SJSA1 (cell line): ENCODE results near the gene CTRB2. TPM values are rescaled to one million over a fixed set of nuclear protein-coding genes. Genes with fewer than 3 reads are reported as not detected.
A peak's percentile ranks its signal among the peaks of the same experiment; 100 is the strongest.

Source experiments
- DNase-seq, 2 experiments: peaks; one replicate each; pipeline ENCODE4 v3.0.0-alpha.2; 2015 to 2020; ENCODE audit warnings: low spot score in 2 of 2, low read depth in 1 of 2
- H3K27ac ChIP-seq: fragments of 250-450 bp; sonication (Bioruptor Pico); 2 replicates; pipeline ENCODE4 v1.5.1; 2020; ENCODE audit warnings: mild to moderate bottlenecking, moderate library complexity
- H3K27me3 ChIP-seq: fragments of 250-450 bp; sonication (Bioruptor Pico); replicated peaks from 2 replicates; pipeline ENCODE4 v1.5.1; 2020; ENCODE audit warnings: mild to moderate bottlenecking, moderate library complexity
- H3K36me3 ChIP-seq: fragments of 250-450 bp; sonication (Bioruptor Pico); 2 replicates; pipeline ENCODE4 v1.5.1; 2020; ENCODE audit warnings: mild to moderate bottlenecking
- H3K4me1 ChIP-seq: fragments of 250-450 bp; sonication (Bioruptor Pico); replicated peaks from 2 replicates; pipeline ENCODE4 v1.6.1; 2021; ENCODE audit warnings: mild to moderate bottlenecking
- H3K4me3 ChIP-seq: fragments of 250-450 bp; sonication (Bioruptor Pico); 2 replicates; pipeline ENCODE4 v1.5.1; 2020; ENCODE audit warnings: mild to moderate bottlenecking
- H3K9me3 ChIP-seq: fragments of 250-450 bp; sonication (Bioruptor Pico); replicated peaks from 2 replicates; pipeline ENCODE4 v1.5.1; 2020; ENCODE audit warnings: mild to moderate bottlenecking
- total RNA-seq: library from RNA; depleted of rRNA; stranded (reverse); fragments of >200 nt; shearing (Covaris generic); gene quantifications from 2 replicates; pipeline ENCODE4 v1.2.3, GENCODE V29; 2014

Gene CTRB2
- total RNA-seq, 1 experiment from 2014 or later: not detected

DNA sequence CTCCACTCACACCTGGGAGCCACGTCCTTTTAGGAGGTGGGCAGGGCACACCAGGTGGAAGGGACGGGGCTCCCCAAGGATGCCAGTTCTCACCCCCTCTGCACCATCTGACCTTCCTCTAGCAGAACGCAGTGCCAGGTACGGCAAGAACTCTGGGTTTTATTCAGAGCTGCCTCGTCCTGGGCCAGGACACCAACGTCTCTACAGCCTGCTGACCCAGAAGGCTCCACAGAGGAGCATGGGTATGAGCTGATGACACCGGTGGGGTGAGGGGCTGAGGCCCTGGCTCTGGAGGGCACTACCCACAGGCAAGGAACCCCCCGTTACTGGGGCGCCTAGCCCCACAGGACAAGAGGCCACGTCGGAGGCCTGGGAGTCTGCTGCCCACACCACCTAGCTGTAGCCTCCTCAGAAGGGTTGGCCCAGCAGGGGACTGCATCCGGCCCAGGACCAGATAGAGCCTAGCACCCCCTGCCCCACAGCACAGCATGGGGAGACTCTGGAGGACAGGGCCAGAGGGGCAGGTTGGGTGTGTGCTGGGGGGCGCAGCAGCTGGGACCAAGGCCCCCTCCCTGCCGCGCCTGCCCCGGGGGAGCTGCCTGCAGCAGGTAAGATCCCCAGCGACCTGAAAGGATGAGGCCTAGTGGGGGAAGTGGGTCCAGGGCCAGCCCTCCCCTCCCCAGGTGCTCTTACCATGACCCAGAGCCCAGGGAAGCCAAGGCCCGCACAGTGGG, 30.6 kb upstream of the CTRB2 start:
- Histone ChIP-seq H3K4me3 (no peak overlapping the region), H3K9me3 (no peaks in the 10 kb centered on the region; the same call in 1 of the 2 replicates), H3K4me1 (peaks cover 41% of the 10 kb centered on the region), H3K36me3 (peaks cover 99% of the 10 kb centered on the region), H3K27me3 (no peaks in the 10 kb centered on the region), H3K27ac (0 out of 2 replicates have a peak overlapping the region, but pooled peaks have one; percentile 16)
- no peak for DNase-seq

DNA sequence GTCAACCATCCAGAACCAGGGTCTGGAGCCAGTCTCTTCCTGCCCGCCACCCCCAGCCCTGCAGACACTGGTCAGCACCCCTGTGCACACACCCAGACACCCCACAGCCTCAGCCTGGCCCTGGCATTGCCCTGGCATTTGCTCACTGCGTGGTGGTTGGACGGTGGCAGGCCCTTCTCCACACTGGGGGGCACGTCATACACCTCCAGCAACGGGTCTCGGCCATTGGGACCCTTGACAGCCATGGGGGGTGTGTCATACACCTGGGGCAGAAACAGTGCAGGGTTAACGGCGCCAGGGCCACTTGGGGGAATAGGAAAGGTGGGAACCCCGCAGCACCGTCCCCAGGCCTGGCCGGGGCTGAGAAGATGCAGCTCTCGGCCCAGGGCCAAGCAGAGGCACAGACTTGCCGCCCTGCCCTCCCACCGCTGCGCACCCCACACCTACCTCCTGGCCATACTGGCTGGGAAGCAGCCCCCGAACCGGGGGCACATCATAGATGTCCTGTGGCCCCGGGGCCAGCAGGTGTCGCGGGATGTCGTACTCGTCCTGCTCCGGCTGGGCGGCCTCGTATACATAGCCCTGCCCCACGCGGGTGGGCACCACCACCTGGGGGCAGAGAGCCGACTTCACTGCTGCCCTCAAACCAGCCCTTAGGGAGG, 29.9 kb upstream of the CTRB2 start:
- H3K4me1 ChIP-seq: peaks cover 41% of the 10 kb centered on the region
- peaks cover 99% of the 10 kb centered on the region for H3K36me3 ChIP-seq
- no peak for DNase-seq
- no peak overlapping the region for H3K4me3 ChIP-seq
- H3K27me3 ChIP-seq: no peaks in the 10 kb centered on the region
- H3K27ac ChIP-seq: no peak overlapping the region
- H3K9me3 ChIP-seq: no peaks in the 10 kb centered on the region; the same call in 1 of the 2 replicates

DNA sequence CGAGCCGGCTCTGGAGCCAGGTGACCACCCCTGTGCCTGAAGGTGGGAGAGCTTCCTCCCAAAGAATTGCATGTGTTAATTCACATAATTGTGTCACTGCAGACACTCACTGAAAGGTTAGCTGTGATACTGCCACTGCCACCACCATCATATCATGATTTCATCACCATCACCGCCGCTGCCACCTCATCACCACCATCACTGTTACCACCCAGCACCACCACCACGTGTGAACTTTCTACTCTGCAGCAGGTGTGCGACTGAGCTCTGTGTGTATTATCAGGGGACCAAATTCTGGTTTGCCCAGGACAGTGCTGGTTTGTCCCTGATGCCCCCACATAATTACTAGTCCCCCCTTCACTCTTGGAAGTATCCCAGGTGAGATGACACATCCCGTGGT, 29.3 kb upstream of the CTRB2 start:
- H3K27ac ChIP-seq: no peak overlapping the region
- DNase-seq: no peak
- peaks cover 100% of the 10 kb centered on the region for H3K36me3 ChIP-seq

DNA sequence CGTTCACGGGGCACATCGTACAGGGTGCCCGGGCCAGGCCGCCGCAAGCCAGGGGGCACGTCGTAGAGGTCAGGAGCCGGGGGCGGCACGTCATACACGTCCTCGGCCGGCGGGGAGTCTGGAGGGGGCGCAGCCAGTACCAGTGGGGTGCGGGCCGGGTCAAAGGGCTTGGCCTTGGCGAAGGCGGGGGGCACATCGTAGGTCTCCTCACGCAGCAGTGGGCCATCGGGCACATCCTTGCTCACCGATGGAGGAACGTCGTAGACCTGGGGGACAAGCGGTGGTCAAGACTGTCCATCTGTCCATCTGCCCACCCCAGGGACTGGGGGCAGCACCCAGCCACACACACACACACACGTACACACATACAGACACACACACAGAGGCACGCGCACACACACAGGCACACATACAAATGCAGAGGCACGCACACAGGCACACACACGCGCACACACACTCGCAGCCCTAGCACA, 28.8 kb upstream of the CTRB2 start:
- no peaks in the 10 kb centered on the region; the same call in 1 of the 2 replicates for H3K9me3 ChIP-seq
- no peak for DNase-seq
- no peak overlapping the region for H3K27ac ChIP-seq
- no peak overlapping the region for H3K4me3 ChIP-seq
- H3K4me1 ChIP-seq: peaks cover 41% of the 10 kb centered on the region
- peaks cover 98% of the 10 kb centered on the region for H3K36me3 ChIP-seq
- H3K27me3 ChIP-seq: no peaks in the 10 kb centered on the region

More for the DNA sequence above, 29.3 kb upstream of the CTRB2 start:
- no peaks in the 10 kb centered on the region for H3K27me3 ChIP-seq
- H3K9me3 ChIP-seq: no peaks in the 10 kb centered on the region; the same call in 1 of the 2 replicates
- H3K4me3 ChIP-seq: no peak overlapping the region
- H3K4me1 ChIP-seq: peaks cover 41% of the 10 kb centered on the region

DNA sequence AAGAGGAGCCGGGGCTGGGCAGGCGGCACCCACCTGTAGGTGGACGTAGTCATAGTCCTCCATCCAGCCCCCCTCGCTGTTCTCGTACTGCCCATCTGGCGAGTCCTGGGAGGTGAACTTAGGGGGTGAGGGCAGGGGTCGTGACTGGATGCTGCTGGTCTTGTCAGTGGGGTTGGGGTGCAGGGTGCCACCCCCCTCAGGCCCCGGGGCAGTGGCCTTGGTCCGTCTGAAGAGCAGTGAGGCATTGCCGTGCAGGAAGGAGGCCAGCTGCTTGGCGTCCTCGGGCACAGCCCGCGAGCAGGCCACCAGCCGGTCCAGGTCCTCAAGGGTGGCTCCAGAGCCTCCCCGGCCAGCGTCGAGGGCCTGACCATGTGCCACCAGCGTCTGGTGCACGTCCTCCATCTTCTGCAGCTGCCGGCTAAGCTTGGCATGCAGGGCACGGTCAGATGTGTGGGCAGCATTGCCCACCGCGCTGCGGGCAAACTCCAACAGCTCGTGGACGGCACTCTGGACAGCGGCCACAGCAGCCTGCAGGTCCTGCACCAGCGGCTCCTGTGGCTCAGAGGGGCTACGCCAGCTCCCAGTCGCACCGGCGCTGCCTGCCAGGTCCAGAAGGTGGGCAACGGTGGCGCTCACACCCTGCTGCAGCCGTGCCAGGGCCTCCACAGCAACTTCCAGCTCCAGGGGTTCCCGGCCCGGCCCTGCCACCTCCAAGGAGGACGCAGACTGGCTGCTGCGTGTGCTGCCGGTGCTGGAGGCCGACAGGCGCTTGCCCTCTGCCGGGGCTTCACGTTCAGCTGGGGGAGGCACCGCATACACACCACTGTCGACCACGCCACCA, 28.1 kb upstream of the CTRB2 start:
- Histone ChIP-seq H3K27ac (no peak overlapping the region), H3K4me3 (no peak overlapping the region), H3K36me3 (peaks cover 98% of the 10 kb centered on the region), H3K9me3 (no peaks in the 10 kb centered on the region; the same call in 1 of the 2 replicates), H3K27me3 (no peaks in the 10 kb centered on the region), H3K4me1 (peaks cover 38% of the 10 kb centered on the region)
- DNase-seq: no peak

DNA sequence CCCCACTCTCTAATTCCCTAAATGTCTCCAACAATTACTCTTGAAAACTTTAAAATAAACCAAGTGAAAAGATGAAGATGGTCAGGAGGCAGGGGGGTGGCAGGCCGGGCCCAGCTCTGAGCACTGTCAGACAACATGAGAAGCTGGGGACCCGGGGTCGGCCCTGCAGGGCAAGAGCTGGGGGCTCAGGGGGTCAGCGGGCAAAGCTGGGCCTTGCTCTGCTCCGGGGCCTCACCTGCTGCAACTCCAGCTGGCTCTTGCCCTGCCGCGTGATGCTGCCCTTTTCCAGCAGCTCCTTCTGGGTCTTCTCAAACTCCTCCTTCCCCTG, 26.6 kb upstream of the CTRB2 start:
- Histone ChIP-seq H3K36me3 (peaks cover 98% of the 10 kb centered on the region), H3K4me1 (peaks cover 23% of the 10 kb centered on the region), H3K9me3 (no peaks in the 10 kb centered on the region; the same call in 1 of the 2 replicates), H3K27ac (no peak overlapping the region), H3K27me3 (no peaks in the 10 kb centered on the region), H3K4me3 (no peak overlapping the region)
- no peak for DNase-seq

DNA sequence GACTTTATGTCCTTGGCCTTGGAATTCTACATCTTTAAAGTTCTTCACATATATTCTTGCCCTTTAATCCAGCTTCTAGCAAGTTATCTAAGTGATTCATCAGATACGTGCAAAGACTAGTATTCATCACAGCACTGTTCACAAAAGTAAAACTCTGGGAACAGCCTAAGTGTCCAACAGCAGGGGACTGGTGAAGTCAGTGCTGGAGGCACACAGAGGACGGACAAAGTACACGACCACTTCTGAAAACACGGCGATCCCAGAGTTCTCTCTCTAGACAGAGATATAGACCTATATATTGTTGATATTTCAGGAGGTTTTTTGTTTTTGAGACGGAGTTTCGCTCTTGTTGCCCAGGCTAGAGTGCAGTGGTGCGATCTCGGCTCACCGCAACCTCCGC, 24.6 kb upstream of the CTRB2 start:
- Histone ChIP-seq H3K27ac (no peak overlapping the region), H3K4me3 (no peak overlapping the region), H3K4me1 (peaks cover 10% of the 10 kb centered on the region), H3K27me3 (no peaks in the 10 kb centered on the region), H3K36me3 (peaks cover 93% of the 10 kb centered on the region), H3K9me3 (no peaks in the 10 kb centered on the region; the same call in 1 of the 2 replicates)
- no peak for DNase-seq

DNA sequence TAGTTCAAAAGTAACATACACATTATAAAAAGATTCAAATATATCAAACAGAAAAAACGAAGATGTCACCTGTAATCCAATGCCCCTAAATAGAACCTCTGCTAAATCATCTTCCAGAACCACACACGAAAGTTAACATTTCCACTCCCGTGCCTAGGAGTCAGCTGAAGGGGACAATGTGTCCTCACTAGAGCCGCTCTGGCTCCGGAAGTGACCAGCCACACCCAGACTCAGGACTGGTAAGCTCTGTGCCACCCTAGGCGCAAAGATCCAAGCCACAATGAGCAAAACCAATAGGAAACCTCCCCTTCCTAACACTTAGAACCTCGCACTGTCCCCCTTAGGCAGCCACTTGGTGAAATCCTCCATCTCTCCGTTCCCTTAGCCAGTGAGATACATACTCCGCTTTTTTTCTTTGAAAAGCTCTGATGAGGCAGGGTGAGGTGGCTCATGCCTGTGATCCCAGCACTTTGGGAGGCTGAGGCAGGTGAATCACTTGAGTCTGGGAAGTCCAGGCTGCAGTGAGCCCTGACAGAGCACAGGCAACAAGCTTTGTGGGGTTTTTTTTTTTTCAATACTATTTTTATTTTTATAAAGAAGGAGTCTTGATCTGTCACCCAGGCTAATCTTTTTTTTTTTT, 23.6 kb upstream of the CTRB2 start:
- no peaks in the 10 kb centered on the region for H3K27me3 ChIP-seq
- no peaks in the 10 kb centered on the region; the same call in 1 of the 2 replicates for H3K9me3 ChIP-seq
- DNase-seq: no peak
- H3K4me1 ChIP-seq: peaks cover 10% of the 10 kb centered on the region
- H3K27ac ChIP-seq: no peak overlapping the region
- H3K4me3 ChIP-seq: no peak overlapping the region
- H3K36me3 ChIP-seq: peaks cover 83% of the 10 kb centered on the region

DNA sequence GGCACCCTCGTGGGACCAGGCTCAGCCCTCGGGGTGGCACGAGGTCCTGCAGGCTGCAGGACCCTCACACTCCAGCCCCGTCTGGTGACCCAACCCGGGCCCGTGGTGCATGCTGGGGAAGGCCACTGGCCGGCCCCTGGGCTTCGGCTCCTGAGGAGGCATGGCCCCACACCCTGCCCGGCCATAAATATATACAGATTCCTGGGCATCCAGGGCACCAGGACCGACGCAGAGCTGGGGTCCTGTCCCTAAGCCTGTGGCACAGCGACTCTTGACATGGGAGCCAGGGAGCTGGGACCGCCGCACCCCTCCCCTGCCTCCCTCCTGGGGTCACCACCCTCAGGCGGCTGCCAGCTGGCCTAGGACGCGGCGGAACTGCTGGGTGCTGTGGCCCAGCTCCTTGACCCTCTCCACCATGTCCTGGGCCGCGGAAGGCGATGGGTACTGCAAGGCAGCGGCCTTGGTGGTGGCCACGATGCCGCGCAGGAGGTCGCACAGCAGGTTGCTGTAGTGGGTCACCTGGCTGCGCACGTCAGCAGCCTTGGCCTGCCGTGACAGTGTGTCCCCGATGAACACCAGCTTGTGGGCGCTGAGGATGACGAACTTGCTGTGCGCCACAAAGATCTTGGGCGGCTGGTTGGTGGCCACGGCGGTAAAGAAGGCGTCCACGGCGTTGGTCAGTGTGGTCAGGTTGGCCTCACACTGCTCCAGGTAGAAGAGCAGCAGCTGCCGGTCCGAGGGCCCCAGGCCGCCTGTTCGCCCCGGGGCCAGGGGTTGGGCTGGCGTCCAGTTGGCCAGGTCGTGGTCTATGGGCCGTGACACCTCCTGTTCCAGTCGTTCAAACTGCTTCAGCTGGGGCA, 22.4 kb upstream of the CTRB2 start:
- Histone ChIP-seq H3K4me3 (no peak overlapping the region), H3K9me3 (no peaks in the 10 kb centered on the region; the same call in 1 of the 2 replicates), H3K27me3 (no peaks in the 10 kb centered on the region; the same call in 1 of the 2 replicates), H3K36me3 (peaks cover 71% of the 10 kb centered on the region), H3K4me1 (peaks cover 8% of the 10 kb centered on the region), H3K27ac (no peak overlapping the region)
- DNase-seq: no peak

DNA sequence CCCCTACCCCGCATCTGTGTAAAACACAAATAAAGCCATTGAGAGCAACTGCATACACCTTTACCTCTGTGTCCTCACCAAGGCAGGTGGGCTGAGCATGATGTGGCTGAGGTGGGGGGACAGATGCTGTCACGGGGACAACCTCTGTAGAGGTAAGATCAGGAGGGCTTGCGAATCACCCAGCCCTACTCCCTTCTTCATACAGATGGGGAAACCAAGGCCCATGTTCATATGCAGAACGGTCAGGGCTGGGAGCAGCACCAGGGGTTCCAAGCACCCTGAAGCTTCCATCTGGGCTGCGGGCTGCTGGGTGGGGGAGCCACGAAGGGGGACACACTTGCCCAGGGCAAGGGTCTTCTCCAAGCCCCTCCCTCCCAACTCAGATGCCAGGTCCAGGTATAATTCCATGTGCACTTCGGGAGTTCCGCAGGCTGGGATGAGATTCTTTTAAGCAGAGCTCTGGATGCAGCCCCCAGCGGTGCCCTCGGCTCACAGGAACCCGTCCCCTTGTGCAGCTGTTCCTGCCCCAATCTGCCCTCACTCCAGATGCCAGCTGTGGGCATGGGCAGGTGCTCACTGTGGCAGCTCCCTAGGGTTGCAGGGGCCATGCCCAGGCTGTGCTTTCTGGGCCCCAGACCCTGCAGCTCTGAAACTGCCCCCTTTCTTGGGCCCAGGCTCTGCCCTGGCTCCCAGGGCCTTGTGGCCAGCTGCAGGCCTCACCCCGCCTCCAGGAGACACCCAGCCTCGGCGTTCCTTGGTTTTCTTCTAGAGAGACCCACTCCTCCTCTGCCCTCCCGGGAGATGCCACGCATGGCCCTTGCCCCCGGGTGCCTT, 21.4 kb upstream of the CTRB2 start:
- Histone ChIP-seq H3K9me3 (no peaks in the 10 kb centered on the region), H3K27me3 (peaks cover 4% of the 10 kb centered on the region)

DNA sequence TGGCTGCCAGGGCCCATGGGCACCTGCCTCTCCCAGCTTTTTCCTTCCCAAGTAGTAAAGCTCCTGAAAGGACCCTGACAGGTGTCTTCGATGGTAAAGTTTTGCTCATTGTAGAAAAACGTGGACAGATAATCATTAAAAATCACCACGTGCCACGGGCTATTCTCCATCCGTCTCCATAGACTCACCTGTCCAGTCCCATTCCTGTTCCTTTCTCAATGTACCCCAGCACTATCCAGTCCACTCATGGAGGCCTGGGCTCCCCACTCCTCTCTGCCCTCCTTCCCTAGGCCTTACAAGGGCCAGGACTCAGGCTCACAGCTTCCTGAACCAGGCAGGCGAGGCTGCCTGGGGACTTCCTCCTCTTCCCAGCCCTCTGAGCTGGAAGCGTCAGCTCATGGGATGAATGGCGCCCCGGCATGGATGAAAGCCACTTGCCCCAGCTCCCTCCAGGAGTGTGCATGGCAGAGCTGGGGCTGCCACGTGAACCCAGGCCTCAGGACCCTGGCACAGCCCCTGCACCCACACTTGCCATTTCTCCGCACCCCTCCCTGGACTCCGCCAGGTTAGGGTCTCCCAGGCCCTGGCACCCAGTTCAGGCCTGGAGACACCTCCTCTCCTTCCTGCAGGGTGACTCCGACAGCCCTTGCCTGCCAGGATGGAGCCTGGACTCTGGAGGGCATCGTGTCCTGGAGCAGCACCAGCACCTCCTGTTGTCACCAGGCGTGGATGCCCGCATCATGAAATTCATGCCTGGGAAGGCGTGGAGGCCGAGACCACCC, 20.6 kb upstream of the CTRB2 start:
- no peak for DNase-seq
- Histone ChIP-seq H3K9me3 (no peaks in the 10 kb centered on the region), H3K4me1 (no peaks in the 10 kb centered on the region; the same call in 1 of the 2 replicates), H3K4me3 (no peak overlapping the region), H3K27ac (no peak overlapping the region), H3K27me3 (peaks cover 4% of the 10 kb centered on the region), H3K36me3 (peaks cover 53% of the 10 kb centered on the region)

More for the DNA sequence above, 21.4 kb upstream of the CTRB2 start:
- Histone ChIP-seq H3K27ac (no peak overlapping the region), H3K4me3 (no peak overlapping the region), H3K4me1 (no peaks in the 10 kb centered on the region; the same call in 1 of the 2 replicates), H3K36me3 (peaks cover 61% of the 10 kb centered on the region)
- DNase-seq: no peak
